ENCODE data around the gene TMEM270.

TMEM270 gene

GRCh38 chr7:73890555-73891147 is 29.7 kb downstream of the TMEM270 start:
- DNase-seq: no peak

GRCh38 chr7:73891178-73891885 is 30.4 kb downstream of the TMEM270 start:
- DNase-seq: no peak

GRCh38 chr7:73892003-73892999 is 31.3 kb downstream of the TMEM270 start:
- no peak for DNase-seq

- DNase-seq: no peak
These were observed 32.6 kb downstream of the TMEM270 start for GRCh38 chr7:73893342-73894101.

GRCh38 chr7:73894166-73894565 is 33.2 kb downstream of the TMEM270 start:
- DNase-seq: no peak

GRCh38 chr7:73894733-73895551 is 34.0 kb downstream of the TMEM270 start:
- DNase-seq: no peak

- DNase-seq: no peak
These were observed 34.7 kb downstream of the TMEM270 start for GRCh38 chr7:73895626-73896025.

GRCh38 chr7:73896454-73896853 is 35.5 kb downstream of the TMEM270 start:
- no peak for DNase-seq

- DNase-seq: no peak
These were observed 38.8 kb downstream of the TMEM270 start for GRCh38 chr7:73899731-73900142.

- no peak for DNase-seq
These were observed 39.3 kb downstream of the TMEM270 start for GRCh38 chr7:73900286-73900685.

GRCh38 chr7:73901231-73901822 is 40.4 kb downstream of the TMEM270 start:
- DNase-seq: no peak

GRCh38 chr7:73901823-73902597 is 41.1 kb downstream of the TMEM270 start:
- no peak for DNase-seq

- no peak for DNase-seq
These were observed 42.6 kb downstream of the TMEM270 start for GRCh38 chr7:73903321-73904218.

- DNase-seq: no peak
These were observed 43.5 kb downstream of the TMEM270 start for GRCh38 chr7:73904219-73905137.

- no peak for DNase-seq
These were observed 44.4 kb downstream of the TMEM270 start for GRCh38 chr7:73905360-73905759.

GRCh38 chr7:73906874-73907273 is 45.9 kb downstream of the TMEM270 start:
- no peak for DNase-seq

GRCh38 chr7:73907554-73908122 is 46.7 kb downstream of the TMEM270 start:
- DNase-seq: no peak

- no peak for DNase-seq
These were observed 47.2 kb downstream of the TMEM270 start for GRCh38 chr7:73908123-73908611.

All from NCI-H1417 treated with DMSO at 0.1 percent for 48 hours (cell line).